NCI-H2196 treated with DMSO at 0.1 percent for 48 hours (cell line): Measurements from ENCODE around the gene LRFN5.
"Not testable (repeated sequence)": the region's sequence is repeated elsewhere in the genome, so short reads cannot be mapped to it uniquely, and the experiment has no call there.

Experiments used
- DNase-seq: peaks from one replicate; lab custom pipeline; 2025; ENCODE audit not compliant: unreplicated experiment; lab: John Stamatoyannopoulos, UW

Gene LRFN5

DNA sequence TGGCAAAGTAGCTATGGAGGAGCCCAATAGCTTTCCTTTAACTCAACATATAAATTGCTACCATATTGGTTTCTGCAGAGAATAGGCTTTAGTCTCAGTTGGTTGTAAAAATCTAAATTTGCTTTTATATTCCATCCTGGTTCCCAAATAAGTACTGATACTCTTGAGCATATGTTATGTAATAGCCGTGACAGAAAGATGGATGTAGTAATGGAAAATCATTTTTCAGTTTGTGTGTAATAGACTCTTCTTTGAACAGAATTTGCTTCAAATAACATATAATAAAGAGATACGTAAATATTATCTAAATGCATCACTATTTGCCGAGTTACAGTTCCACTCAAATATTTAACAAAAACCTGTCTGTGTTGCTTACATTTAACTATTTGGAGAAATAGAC lies 271.6 kb downstream of the LRFN5 start:
- no peak for DNase-seq

DNA sequence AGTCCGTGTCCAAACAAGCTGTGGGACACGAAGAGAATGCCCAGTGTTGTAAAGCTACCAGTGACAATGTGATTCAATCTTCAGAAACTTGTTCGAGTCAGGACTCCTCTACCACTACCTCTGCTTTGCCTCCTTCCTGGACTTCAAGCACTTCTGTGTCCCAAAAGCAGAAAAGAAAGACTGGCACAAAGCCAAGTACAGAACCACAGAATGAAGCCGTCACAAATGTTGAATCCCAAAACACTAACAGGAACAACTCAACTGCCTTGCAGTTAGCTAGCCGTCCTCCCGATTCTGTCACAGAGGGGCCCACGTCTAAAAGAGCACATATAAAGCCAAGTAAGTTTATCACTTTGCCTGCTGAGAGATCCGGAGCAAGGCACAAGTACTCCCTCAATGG lies 284.9 kb downstream of the LRFN5 start:
- DNase-seq, result no peak

DNA sequence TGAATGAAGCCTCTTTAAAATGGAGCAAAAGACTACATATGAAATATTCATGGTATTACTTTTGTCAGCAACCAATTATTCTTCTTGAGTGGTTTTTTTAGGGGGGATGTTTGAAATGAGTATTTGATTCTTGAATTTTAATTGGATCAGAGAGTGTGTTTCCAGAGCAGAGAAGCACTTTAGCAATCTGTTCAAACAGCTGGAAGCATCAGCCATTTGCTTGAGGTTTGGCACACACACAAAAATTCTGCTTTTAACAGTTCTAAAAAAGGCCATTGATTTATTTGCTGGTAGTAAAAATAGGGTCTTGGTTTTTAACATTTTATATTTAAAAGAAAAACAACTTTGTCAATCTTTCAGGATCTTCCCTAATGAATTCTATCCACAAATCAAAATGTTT lies 292.7 kb downstream of the LRFN5 start:
- DNase-seq, result no peak

DNA sequence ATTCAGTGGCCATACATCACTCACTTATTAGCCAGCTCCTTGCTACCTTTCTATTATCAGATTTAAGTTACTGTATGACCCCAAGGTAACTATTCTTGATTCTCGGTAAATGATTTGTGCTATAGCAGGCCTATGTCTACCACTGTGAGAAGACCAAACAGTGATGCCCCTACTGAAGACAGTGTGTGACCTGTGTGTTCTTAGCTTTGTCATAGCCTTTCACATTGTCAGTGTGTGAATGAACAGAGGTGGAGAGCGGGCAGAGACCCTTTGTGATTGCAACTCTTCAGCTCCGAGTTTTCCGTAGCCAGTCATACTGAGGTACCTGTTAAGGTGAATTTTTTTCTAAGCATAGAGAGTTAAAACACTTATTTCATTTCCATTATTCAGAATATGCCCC lies 294.0 kb downstream of the LRFN5 start:
- no peak for DNase-seq

DNA sequence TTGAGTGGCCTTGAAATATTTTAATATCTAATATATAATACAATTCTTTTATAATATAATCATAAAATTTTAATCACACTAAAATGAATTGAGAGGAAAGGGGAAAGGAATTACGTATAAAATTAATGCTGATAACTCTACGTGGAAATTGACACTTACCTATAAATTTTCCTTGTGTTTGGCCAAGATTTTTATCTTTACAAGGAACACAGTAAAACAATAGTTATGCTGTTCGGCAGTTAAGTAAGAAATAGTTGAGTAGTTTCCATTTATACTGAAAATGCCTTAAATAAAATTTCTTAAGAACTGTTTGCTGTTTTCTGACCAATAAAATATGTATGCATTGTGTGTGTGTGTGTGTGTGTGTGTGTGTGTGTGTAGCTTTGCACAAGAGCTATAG lies 294.4 kb downstream of the LRFN5 start:
- no peak for DNase-seq

DNA sequence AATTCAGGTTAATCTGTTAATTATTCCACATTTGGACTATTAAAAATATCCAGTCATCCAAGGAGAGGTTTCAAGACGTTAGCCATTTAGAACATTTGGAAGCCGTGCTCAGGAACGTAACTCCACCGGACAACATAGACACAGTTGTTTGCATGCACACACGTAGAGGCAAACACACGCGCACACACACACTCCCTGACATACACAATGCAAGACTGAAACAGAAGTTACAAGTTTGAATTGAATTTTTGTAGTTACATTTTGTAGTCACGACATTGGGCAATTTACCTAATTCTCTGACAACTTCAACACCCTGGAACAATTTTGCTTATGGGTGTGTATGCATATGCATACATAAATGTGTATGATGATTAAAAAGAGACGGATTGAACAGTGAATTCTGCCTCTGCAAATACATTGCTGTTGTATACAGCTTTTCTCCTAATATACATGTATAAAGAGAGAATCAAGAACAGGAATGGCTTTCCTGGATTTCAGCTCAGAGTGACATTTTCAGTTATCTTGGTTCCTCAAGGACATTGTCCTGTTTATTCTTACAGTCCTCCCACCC lies 298.8 kb downstream of the LRFN5 start:
- DNase-seq, result no peak

DNA sequence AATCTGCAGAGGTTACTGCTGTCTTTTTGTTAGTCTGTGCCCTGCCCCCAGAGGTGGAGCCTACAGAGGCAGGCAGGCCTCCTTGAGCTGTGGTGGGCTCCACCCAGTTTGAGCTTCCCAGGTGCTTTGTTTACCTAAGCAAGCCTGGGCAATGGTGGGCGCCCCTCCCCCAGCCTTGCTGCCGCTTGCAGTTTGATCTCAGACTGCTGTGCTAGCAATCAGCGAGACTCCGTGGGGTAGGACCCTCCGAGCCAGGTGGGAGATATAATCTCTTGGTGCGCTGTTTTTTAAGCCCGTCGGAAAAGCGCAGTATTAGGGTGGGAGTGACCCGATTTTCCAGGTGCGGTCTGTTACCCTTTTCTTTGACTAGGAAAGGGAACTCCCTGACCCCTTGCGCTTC lies 304.5 kb downstream of the LRFN5 start:
- not testable (repeated sequence) for DNase-seq

DNA sequence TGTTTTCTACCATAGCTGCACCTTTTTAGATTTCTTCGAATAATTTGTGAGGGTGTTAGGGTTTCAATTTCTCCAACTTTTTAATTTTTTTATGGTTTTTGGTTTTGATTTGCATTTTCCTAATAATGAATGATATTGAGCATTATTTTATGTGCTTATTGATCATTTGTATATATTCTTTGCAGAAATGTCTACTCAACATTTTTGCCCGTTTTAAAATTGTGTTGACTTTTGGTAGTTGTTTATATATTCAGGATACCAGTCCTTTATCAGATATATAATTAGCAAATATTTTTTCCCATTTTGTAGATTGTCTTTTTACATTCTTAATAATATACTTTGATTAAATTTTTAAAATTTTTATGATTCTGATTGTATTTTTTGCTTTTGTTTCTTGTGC lies 306.7 kb downstream of the LRFN5 start:
- DNase-seq, result no peak

DNA sequence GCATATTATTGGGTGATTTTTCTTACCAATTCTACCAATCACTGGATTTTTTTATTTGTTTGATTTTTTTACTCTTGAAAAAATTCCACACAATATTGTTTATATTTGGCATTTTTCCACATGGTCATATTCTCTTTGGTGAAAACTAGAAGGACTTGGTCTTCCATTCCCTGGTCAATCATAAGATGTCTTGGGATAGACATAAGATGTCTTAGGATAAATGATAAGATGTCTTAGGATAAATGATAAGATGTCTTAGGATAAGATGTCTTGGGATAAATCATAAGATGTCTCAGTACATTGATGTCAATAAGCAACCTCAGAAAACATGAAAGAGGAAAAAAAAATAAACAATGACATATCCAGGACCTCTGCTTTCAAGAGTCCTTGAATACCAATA lies 309.1 kb downstream of the LRFN5 start:
- DNase-seq, result no peak

DNA sequence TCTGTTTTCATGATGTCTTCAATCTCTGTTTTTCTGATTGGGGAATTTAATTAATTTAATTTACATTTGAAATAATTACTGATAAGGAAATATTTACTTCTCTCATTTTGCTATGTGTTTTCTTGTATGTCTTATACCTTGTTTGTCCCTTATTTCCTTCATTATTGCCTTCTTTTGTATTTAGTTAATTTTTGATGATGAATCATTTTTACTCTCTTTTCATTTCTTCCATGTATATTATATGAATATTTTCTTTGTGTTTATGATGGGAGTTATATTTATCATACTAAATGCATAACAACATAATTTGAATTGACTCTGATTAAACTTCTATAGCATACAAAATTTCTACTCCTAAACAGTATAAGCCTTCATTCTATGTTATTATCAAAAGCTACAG lies 309.6 kb downstream of the LRFN5 start:
- DNase-seq, result no peak

DNA sequence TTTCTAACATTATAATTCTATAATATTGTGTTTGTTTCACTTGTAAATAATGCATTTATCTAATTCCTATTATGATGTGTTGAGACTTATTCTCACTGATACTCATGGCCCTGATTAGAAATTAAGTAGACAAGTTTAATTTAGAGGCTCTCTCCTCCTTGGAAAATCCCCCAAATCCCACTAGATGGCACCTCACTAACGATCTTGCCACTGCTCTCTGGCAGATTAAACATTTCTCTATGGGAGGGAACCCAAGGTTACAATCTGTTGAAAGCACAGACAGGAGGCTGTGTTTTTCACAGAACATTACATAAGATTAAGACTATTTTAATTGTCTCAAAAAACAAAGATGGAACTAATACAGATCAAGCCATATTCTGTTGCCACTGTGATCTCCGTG lies 318.7 kb downstream of the LRFN5 start:
- no peak for DNase-seq

DNA sequence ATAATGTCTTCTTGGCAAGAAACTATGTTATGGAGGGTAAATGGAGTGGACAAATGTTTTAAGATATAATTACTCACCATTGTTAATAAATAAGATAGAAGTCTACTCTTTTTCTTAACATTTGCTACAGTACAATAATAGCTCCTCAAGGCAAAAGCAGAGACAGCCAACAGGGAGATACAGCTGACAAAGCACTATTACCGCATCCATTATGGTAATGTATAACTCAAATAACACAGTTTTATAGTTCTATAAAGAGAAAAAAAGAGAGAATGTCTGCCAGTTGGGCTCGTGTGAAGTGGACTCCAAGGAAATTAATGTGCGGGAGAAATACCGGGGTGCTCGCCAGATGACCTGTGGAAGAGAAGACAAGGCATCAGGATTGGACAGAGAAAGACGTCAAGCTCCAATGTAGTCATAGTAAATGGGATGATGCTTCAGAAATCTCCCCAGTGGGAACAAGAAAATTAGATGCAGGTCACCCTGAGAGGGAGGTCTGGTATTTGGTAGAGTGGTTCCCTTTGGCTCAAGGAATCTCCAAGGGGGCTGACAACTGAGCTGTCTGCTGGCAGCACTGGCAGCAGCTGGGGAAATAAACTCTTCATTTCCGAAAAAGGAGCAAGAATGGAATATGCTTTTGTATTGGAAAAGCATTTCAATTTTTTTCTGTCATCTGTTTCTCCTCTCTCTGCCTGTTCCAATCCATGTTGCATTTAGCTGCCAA lies 343.9 kb downstream of the LRFN5 start:
- no peak for DNase-seq
